ENCODE data around the gene SNRNP70. TPM values are rescaled to one million over a fixed set of nuclear protein-coding genes. Genes with fewer than 3 reads are reported as not detected.
"Not testable (repeated sequence)": the region's sequence is repeated elsewhere in the genome, so short reads cannot be mapped to it uniquely, and the experiment has no call there.

The SNRNP70 gene
- total and polyA plus RNA-seq, 10 of the 15 experiments (the other 5 are each of a cell fraction or from before 2014, with no cell fraction given) = 2.7 to 453 (median 159) TPM

GRCh38 chr19:49039736-49040135, 45.5 kb upstream of the SNRNP70 start:
- RAD21 ChIA-PET (ENCODE audit: unreplicated experiment); H3K4me3 ChIP-seq; H3K4me1 ChIP-seq (ENCODE audit: control insufficient read depth, insufficient read depth, low read length); DNase-seq (ENCODE audit: low read depth, low spot score); H3K27ac ChIP-seq (ENCODE audit: control insufficient read depth, insufficient read depth); H4K20me1 ChIP-seq (ENCODE audit: control insufficient read depth, insufficient read depth); H3K27me3 ChIP-seq (replicated peaks in 1 of 2; ENCODE audit: control insufficient read depth in 2 of 2, insufficient read depth in 2 of 2, low read length in 1 of 2); FAIRE-seq; H3K9me3 ChIP-seq (replicated peaks; ENCODE audit: control insufficient read depth, insufficient read depth, low read length); H3K9ac ChIP-seq (ENCODE audit: control insufficient read depth, insufficient read depth, low read length); CTCF ChIA-PET; POLR2A ChIA-PET; H3K36me3 ChIP-seq (ENCODE audit: control insufficient read depth in 2 of 2, insufficient read depth in 2 of 2, low read length in 1 of 2); H2AFZ ChIP-seq (ENCODE audit: control insufficient read depth, low read depth, low read length); in situ Hi-C loops (cut with MboI); H3K4me2 ChIP-seq (ENCODE audit: control insufficient read depth, insufficient read depth); SMC1A ChIA-PET (ENCODE audit: uncharacterized antibody, unreplicated experiment); BruUV-seq (replicated peaks); ATAC-seq; H3K79me2 ChIP-seq (ENCODE audit: control insufficient read depth, insufficient read depth, low read length); intact Hi-C loops (cut with micrococcal nuclease; ENCODE audit: unreplicated experiment): not testable (repeated sequence)
- 13% methylated on average over 7 of the region's 9 CpGs for WGBS (ENCODE audit: insufficient coverage, insufficient replicate concordance, low lambda C conversion rate, missing lambda C conversion rate)

GRCh38 chr19:49042177-49042576, 43.1 kb upstream of the SNRNP70 start:
- FAIRE-seq (no peak), ATAC-seq (no peak), DNase-seq (ENCODE audit: low read depth, low spot score) (no peak)
- H3K79me2 ChIP-seq (ENCODE audit: control insufficient read depth, insufficient read depth, low read length) = no peaks in the 10 kb centered on the region
- ChIA-PET POLR2A (no interaction called here), SMC1A (ENCODE audit: uncharacterized antibody, unreplicated experiment) (no interaction called here), CTCF (no interaction called here), RAD21 (ENCODE audit: unreplicated experiment) (no interaction called here)
- H3K4me1 ChIP-seq (ENCODE audit: control insufficient read depth, insufficient read depth, low read length) = no peaks in the 10 kb centered on the region
- H3K4me2 ChIP-seq (ENCODE audit: control insufficient read depth, insufficient read depth) = no peak overlapping the region
- no peak overlapping the region for H3K27ac ChIP-seq (ENCODE audit: control insufficient read depth, insufficient read depth)
- in situ Hi-C loops (cut with MboI) = no loop called here
- H3K9ac ChIP-seq (ENCODE audit: control insufficient read depth, insufficient read depth, low read length) = no peak overlapping the region
- no peak overlapping the region for H2AFZ ChIP-seq (ENCODE audit: control insufficient read depth, low read depth, low read length)
- TF ChIP-seq MYB (IDR thresholded peaks at IDR 0.05; ENCODE audit: borderline replicate concordance, low read depth, low read length) (no peak), ZZZ3 (IDR thresholded peaks at IDR 0.05; ENCODE audit: control insufficient read depth, insufficient read length, low read depth) (no peak), CBX3 (IDR thresholded peaks at IDR 0.05; ENCODE audit: borderline replicate concordance, low read depth) (no peak), ZBED1 (IDR thresholded peaks at IDR 0.05; ENCODE audit: borderline replicate concordance) (no peak), POLR2AphosphoS2 (IDR thresholded peaks at IDR 0.05; ENCODE audit: low read depth, low read length) (no peak), USF2 (IDR thresholded peaks at IDR 0.05; ENCODE audit: borderline replicate concordance, low read depth, low read length) (no peak), CEBPB (IDR thresholded peaks at IDR 0.05; ENCODE audit: borderline replicate concordance in 1 of 2, low read depth in 2 of 2, low read length in 2 of 2) (no peak), NFXL1 (IDR thresholded peaks at IDR 0.05; ENCODE audit: borderline replicate concordance) (no peak), ZNF24 (IDR thresholded peaks at IDR 0.05) (no peak), IRF4 (IDR thresholded peaks at IDR 0.05; ENCODE audit: low read depth, low read length) (no peak), NR2F1 (conservative IDR thresholded peaks at IDR 0.05) (no peak), ATF7 (IDR thresholded peaks at IDR 0.05; ENCODE audit: low read depth) (no peak), TCF12 (IDR thresholded peaks at IDR 0.05; ENCODE audit: low read depth, low read length) (no peak), HDAC6 (IDR thresholded peaks at IDR 0.05; ENCODE audit: unreplicated experiment) (no peak), PML (IDR thresholded peaks at IDR 0.05; ENCODE audit: low read length) (no peak), DPF2 (IDR thresholded peaks at IDR 0.05) (no peak), RB1 (IDR thresholded peaks at IDR 0.05; ENCODE audit: borderline replicate concordance) (no peak)
- 33% methylated on average over 17 of the region's 17 CpGs for WGBS (ENCODE audit: insufficient coverage, insufficient replicate concordance, low lambda C conversion rate, missing lambda C conversion rate)
- no peaks in the 10 kb centered on the region for H3K36me3 ChIP-seq (ENCODE audit: control insufficient read depth in 2 of 2, insufficient read depth in 2 of 2, low read length in 1 of 2)
- H3K9me3 ChIP-seq (replicated peaks; ENCODE audit: control insufficient read depth, insufficient read depth, low read length) = no peaks in the 10 kb centered on the region
- no peak overlapping the region for H3K4me3 ChIP-seq
- H3K27me3 ChIP-seq (replicated peaks in 1 of 2; ENCODE audit: control insufficient read depth in 2 of 2, insufficient read depth in 2 of 2, low read length in 1 of 2) = no peaks in the 10 kb centered on the region
- H4K20me1 ChIP-seq (ENCODE audit: control insufficient read depth, insufficient read depth) = no peaks in the 10 kb centered on the region
- no TSS peak for BruUV-seq (replicated peaks)
- intact Hi-C loops (cut with micrococcal nuclease; ENCODE audit: unreplicated experiment) = no loop called here

Measured in GM12878 (cell line).